Neural progenitor cell (in vitro differentiated cells): Measurements from ENCODE around the gene GABRR3.

Experiments
- CTCF ChIP-seq: fragments of 200-600 bp; sonication (generic); IDR thresholded peaks from 2 replicates; pipeline ENCODE4 v1.5.1; 2017; ENCODE audit warnings: antibody characterized with exemption, mild to moderate bottlenecking
- EZH2 ChIP-seq: fragments of 200-600 bp; sonication (generic); IDR thresholded peaks from 2 replicates; pipeline ENCODE4 v1.6.1; 2017; ENCODE audit warnings: antibody characterized with exemption, mild to moderate bottlenecking, moderate library complexity

- no peak for TF ChIP-seq CTCF
- TF ChIP-seq EZH2 = no peak
Observed at GRCh38 chr3:98025392-98025945, 9.6 kb downstream of the GABRR3 start.
